GM18907 (cell line): ENCODE results near the gene OR10AG1.

ENCODE experiments used
- ATAC-seq: cut with Tn5 transposase; IDR thresholded peaks from one replicate; pipeline ENCODE4 v1.9.1; 2021; ENCODE audit warnings: mild to moderate bottlenecking, moderate library complexity; ENCODE audit not compliant: unreplicated experiment

OR10AG1 gene

GRCh38 chr11:55969845-55970244 lies at the start of gene OR10AG1:
Gene OR10AG1 (minus strand): TSS chr11:55969945. CDS start chr11:55969907, 38 bp downstream.
- ATAC-seq = no peak

- no peak for ATAC-seq
Measured at GRCh38 chr11:56013805-56014204, 44.1 kb upstream of the OR10AG1 start.

DNA sequence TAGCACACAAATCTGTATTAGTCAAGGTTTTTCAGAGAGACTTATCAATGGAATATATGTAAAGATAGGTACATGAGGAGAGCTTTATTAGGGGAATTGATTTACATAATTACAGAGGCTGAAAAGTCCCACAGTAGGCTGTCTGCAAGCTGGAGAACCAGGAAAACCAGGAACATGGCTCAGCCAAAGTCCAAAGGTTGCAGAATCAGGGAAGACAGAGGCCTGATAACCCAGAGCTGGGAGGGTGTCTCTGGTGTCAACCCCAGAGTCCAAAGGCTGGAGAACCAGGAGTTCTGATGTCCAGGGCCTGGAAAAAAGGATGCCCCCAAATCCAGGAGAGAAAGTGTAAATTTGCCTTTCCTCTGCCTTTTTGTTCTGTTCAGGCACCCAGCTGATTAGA lies 41.0 kb upstream of the OR10AG1 start:
- no peak for ATAC-seq

DNA sequence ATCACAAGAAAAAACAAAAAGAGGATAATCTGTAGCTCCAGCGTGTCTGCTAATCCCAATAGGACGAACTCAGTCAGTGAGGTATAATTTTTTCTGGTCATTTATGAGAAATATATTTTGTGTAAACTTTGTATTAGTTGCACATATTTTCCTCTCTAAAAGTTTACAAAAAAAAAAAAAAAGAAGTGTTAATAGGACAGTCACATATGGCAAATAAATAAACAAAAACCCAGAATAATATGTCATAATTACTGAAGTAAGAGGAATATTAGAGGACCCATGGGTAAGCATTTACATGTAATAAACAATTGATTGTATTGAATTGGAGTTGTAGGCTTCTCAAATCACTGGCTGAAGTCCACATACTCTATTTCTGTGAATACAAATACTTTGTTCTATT lies 24.8 kb upstream of the OR10AG1 start, which contains the start of gene OR5F1:
Gene OR5F1, minus strand, starts transcription at position 101 of the 400 bp plus-strand sequence. Its CDS starts 0 bp downstream, at position 101.
- no peak for ATAC-seq

GRCh38 chr11:55970935-55971334 lies 1.2 kb upstream of the OR10AG1 start:
- ATAC-seq = no peak

GRCh38 chr11:55967914-55968313 lies 1.8 kb downstream of the OR10AG1 start:
- ATAC-seq = no peak

- ATAC-seq = no peak
Measured at GRCh38 chr11:55966391-55966790, 3.4 kb downstream of the OR10AG1 start.

DNA sequence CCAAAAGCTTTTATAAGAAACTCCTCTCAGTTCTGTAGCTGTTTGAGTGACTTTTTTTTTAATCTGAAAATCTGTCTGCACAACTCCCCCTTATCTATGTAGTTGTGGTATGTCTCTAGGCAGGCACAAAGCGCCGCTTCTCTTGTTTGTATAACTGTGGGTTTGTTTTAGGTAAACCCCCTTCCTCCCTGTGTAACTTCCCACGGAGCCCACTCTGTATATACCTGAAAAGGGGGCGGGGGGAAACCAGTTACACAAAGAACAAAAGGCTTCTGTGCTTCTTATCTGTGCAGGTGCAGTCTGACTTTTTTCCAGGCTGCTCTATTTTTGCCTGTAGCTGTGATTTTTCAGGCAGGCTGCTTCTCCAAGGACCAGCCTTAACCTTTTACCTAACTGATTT lies 13.2 kb downstream of the OR10AG1 start:
- ATAC-seq = no peak

- no peak for ATAC-seq
Measured at GRCh38 chr11:55949330-55949729, 20.4 kb downstream of the OR10AG1 start.

DNA sequence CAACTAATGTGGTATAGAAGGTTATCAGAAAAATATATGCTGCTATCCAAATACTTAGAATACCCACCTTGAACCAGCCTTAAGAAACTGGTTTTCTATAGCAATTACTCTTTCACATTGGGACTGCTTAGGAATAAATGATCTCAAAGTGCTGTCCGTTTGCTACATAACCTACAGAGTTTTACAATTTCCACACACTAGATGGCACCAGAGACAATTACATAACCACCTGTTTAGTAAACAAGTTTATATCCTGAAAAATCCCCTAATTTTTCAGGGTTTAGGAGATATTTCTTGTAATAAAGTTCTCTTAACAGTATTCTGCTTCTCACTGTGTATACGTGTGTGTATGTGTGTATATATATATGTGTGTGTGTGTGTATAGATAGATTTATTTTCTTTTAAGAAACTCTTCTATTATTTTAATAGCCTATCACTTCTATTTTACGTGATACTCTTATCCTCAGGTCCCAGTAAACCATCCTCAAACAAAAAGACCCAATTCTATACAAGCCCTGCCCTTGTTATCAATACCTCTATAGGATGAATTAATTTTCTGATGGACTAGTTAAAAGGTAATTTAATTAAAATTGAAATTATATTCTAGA lies 26.9 kb downstream of the OR10AG1 start:
- ATAC-seq = no peak

DNA sequence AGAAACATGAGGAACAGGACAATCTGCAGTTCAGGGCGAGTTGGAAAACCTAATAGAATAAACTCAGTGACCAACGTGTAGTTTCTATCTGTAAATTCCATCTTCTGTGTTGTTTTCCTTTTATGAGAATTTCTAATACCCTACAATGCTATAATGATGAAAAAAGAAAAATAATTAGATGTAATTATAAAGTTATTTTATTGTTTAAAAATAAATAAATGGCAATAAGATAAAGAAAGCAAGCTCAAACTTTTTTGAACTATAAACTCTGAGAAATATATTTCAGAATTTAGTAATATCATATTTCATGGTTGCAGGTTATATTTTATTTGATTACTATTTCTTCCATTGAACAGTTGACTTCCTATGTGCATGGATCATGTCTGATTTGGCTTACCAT lies 33.4 kb downstream of the OR10AG1 start, which contains the start of gene OR5I1:
Gene OR5I1, minus strand, starts transcription at position 101 of the 400 bp plus-strand sequence. Its CDS starts 0 bp downstream, at position 101.
- no peak for ATAC-seq

DNA sequence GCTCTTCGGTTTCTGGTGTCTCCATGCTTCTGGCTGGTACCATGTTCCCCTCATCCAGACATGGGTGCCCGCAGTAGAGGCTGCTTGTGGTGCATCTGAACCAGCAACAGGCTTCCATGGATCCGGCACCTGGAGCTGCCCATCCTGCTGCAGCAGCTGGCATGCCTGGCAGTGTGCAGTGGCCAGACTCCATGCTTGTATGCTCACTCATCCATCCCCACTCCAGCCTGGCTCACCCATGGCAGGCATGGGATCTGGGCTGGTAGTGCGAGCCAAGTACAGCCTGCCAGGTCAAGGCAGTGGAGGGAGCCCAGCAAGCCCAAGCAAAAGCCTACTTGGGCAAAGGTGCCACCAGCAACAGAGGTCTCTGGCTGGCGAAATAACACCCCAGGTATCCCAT lies 49.2 kb downstream of the OR10AG1 start:
- ATAC-seq = no peak
